OCI-LY1 (cell line): ENCODE measurements around the gene D2HGDH.

ENCODE experiments used
- H2AFZ ChIP-seq: fragments of 200-600 bp; sonication (generic), shearing (Covaris generic); 2 replicates; pipeline ENCODE4 v1.6.0; 2014; ENCODE audit warnings: antibody characterized with exemption, mild to moderate bottlenecking, low read length
- H3F3A ChIP-seq: fragments of 200-600 bp; sonication (generic), shearing (Covaris generic); 2 replicates; pipeline ENCODE4 v1.6.0; 2014; ENCODE audit warnings: mild to moderate bottlenecking, antibody characterized with exemption, low read length, moderate library complexity; ENCODE audit not compliant: insufficient read depth
- H3K27ac ChIP-seq: fragments of 200-600 bp; sonication (generic); 2 replicates; pipeline ENCODE4 v1.5.1; 2014; ENCODE audit warnings: low read length, mixed run types, mild to moderate bottlenecking, low read depth; ENCODE audit not compliant: poor library complexity, severe bottlenecking
- H3K27me3 ChIP-seq: fragments of 200-600 bp; sonication (generic); 2 replicates; pipeline ENCODE4 v1.6.0; 2014; ENCODE audit warnings: antibody characterized with exemption, mild to moderate bottlenecking, low read length, moderate library complexity; ENCODE audit not compliant: insufficient read depth
- H3K36me3 ChIP-seq: fragments of 200-600 bp; sonication (generic); 2 replicates; pipeline ENCODE4 v1.6.1; 2014; ENCODE audit warnings: mild to moderate bottlenecking, antibody characterized with exemption, low read length, moderate library complexity, mixed read lengths; ENCODE audit not compliant: insufficient read depth
- H3K4me1 ChIP-seq: fragments of 200-600 bp; sonication (generic); 2 replicates; pipeline ENCODE4 v1.5.1; 2014; ENCODE audit warnings: mild to moderate bottlenecking, low read length, moderate library complexity; ENCODE audit not compliant: insufficient read depth, severe bottlenecking
- H3K4me2 ChIP-seq: fragments of 200-600 bp; sonication (generic), shearing (Covaris generic); 2 replicates; pipeline ENCODE4 v1.6.1; 2014; ENCODE audit warnings: low read length
- H3K4me3 ChIP-seq: fragments of 200-600 bp; sonication (generic); 2 replicates; pipeline ENCODE4 v1.5.1; 2014; ENCODE audit warnings: low read length, low read depth, mild to moderate bottlenecking, mixed read lengths; ENCODE audit not compliant: poor library complexity, severe bottlenecking
- H3K79me2 ChIP-seq: fragments of 200-600 bp; shearing (Covaris generic); 2 replicates; pipeline ENCODE4 v1.6.1; 2016; ENCODE audit warnings: mixed run types, low read length, mixed read lengths; ENCODE audit not compliant: insufficient read depth
- H3K9ac ChIP-seq: fragments of 200-600 bp; sonication (generic), shearing (Covaris generic); 2 replicates; pipeline ENCODE4 v1.6.1; 2014; ENCODE audit warnings: mild to moderate bottlenecking, low read length, mixed read lengths
- H3K9me2 ChIP-seq: fragments of 200-600 bp; sonication (generic), shearing (Covaris generic); 2 replicates; pipeline ENCODE4 v1.6.1; 2014; ENCODE audit warnings: low read depth, mild to moderate bottlenecking, low read length, mixed read lengths
- H3K9me3 ChIP-seq: fragments of 200-600 bp; shearing (Covaris generic); 2 replicates; pipeline ENCODE4 v1.6.1; 2014; ENCODE audit warnings: low read length, mixed read lengths
- H4K20me1 ChIP-seq: fragments of 200-600 bp; sonication (generic), shearing (Covaris generic); 2 replicates; pipeline ENCODE4 v1.6.0; 2016; ENCODE audit warnings: mild to moderate bottlenecking, low read length; ENCODE audit not compliant: insufficient read depth
- CTCF ChIP-seq: fragments of 200-600 bp; sonication (generic), shearing (Covaris generic); IDR thresholded peaks from 2 replicates; pipeline ENCODE4 v1.5.1; 2017; ENCODE audit warnings: mild to moderate bottlenecking, antibody characterized with exemption, low read length, moderate library complexity, mixed read lengths
- EZH2 ChIP-seq: fragments of 200-600 bp; sonication (generic), shearing (Covaris generic); IDR thresholded peaks from 2 replicates; pipeline ENCODE4 v1.8.0; 2017; ENCODE audit warnings: borderline replicate concordance, mixed run types, mild to moderate bottlenecking, antibody characterized with exemption, low read length, moderate library complexity, mixed read lengths

D2HGDH gene

GRCh38 chr2:241776336-241777169 is 42.1 kb downstream of the D2HGDH start, which contains the start of gene GAL3ST2:
GAL3ST2 (plus strand) TSS chr2:241776822; CDS start chr2:241776956, 134 bp downstream.
- H3K4me2 ChIP-seq = no peak within 1 kb of the TSS
- H2AFZ ChIP-seq = no peak within 1 kb of the TSS
- no peaks in the 10 kb centered on the region; the same call in 1 of the 2 replicates for H3K36me3 ChIP-seq
- no peaks in the 10 kb centered on the region for H3K79me2 ChIP-seq
- peaks cover 5% of the 10 kb centered on the region; the same call in 1 of the 2 replicates for H3K9me3 ChIP-seq
- no peaks in the 10 kb centered on the region; the same call in none of the 2 replicates for H3K27me3 ChIP-seq
- no peaks in the 10 kb centered on the region for H3K9me2 ChIP-seq
- no peak for TF ChIP-seq CTCF
- TF ChIP-seq EZH2 = no peak
- no peaks in the 10 kb centered on the region for H3F3A ChIP-seq
- peaks cover 5% of the 10 kb centered on the region for H3K4me1 ChIP-seq
- no peak within 1 kb of the TSS for H3K27ac ChIP-seq
- H4K20me1 ChIP-seq = no peaks in the 10 kb centered on the region
- no peak within 1 kb of the TSS for H3K4me3 ChIP-seq
- H3K9ac ChIP-seq = no peak within 1 kb of the TSS

GRCh38 chr2:241777170-241777685 is 42.8 kb downstream of the D2HGDH start:
- Histone ChIP-seq H3K9me3 (peaks cover 10% of the 10 kb centered on the region; the same call in 1 of the 2 replicates), H3F3A (no peaks in the 10 kb centered on the region), H4K20me1 (no peaks in the 10 kb centered on the region), H3K27ac (no peak overlapping the region), H3K4me3 (no peak overlapping the region), H3K9ac (no peak overlapping the region), H3K79me2 (no peaks in the 10 kb centered on the region), H3K36me3 (no peaks in the 10 kb centered on the region; the same call in 1 of the 2 replicates), H2AFZ (no peak overlapping the region), H3K4me1 (no peaks in the 10 kb centered on the region), H3K27me3 (no peaks in the 10 kb centered on the region; the same call in none of the 2 replicates), H3K9me2 (no peaks in the 10 kb centered on the region), H3K4me2 (no peak overlapping the region)
- no peak for TF ChIP-seq EZH2
- no peak for TF ChIP-seq CTCF

- TF ChIP-seq CTCF (no peak), EZH2 (no peak)
- Histone ChIP-seq H3K79me2 (no peaks in the 10 kb centered on the region), H2AFZ (no peak overlapping the region), H3K27me3 (no peaks in the 10 kb centered on the region; the same call in none of the 2 replicates), H3K9me3 (peaks cover 10% of the 10 kb centered on the region; the same call in 1 of the 2 replicates), H3K9me2 (no peaks in the 10 kb centered on the region), H3F3A (no peaks in the 10 kb centered on the region), H3K9ac (no peak overlapping the region), H4K20me1 (no peaks in the 10 kb centered on the region), H3K36me3 (no peaks in the 10 kb centered on the region; the same call in 1 of the 2 replicates), H3K4me3 (no peak overlapping the region), H3K4me1 (no peaks in the 10 kb centered on the region), H3K4me2 (no peak overlapping the region), H3K27ac (no peak overlapping the region)
Observed at GRCh38 chr2:241777686-241778627, 43.5 kb downstream of the D2HGDH start.
